GM21526 (cell line): ENCODE data around the gene PKP1.

ENCODE experiments used
- ATAC-seq: cut with Tn5 transposase; IDR thresholded peaks from one replicate; pipeline ENCODE4 v1.9.1; 2021; ENCODE audit warnings: moderate library complexity; ENCODE audit not compliant: unreplicated experiment, low FRiP score

The PKP1 gene

GRCh38 chr1:201348211-201348566, 64.9 kb downstream of the PKP1 start:
- ATAC-seq, result no peak

GRCh38 chr1:201349092-201349491, 65.8 kb downstream of the PKP1 start:
- no peak for ATAC-seq

GRCh38 chr1:201350361-201350725, 67.0 kb downstream of the PKP1 start:
- no peak for ATAC-seq

- ATAC-seq, result no peak
Measured at GRCh38 chr1:201350884-201351283, 67.6 kb downstream of the PKP1 start.

- no peak for ATAC-seq
Measured at GRCh38 chr1:201351617-201352016, 68.3 kb downstream of the PKP1 start.

GRCh38 chr1:201353186-201353940, 70.1 kb downstream of the PKP1 start:
- no peak for ATAC-seq

GRCh38 chr1:201354151-201354900, 71.0 kb downstream of the PKP1 start:
- ATAC-seq, result no peak

- ATAC-seq, result no peak
Measured at GRCh38 chr1:201354901-201355295, 71.6 kb downstream of the PKP1 start.

- ATAC-seq, result no peak
Measured at GRCh38 chr1:201355471-201355870, 72.2 kb downstream of the PKP1 start.

- no peak for ATAC-seq
Measured at GRCh38 chr1:201356236-201356635, 72.9 kb downstream of the PKP1 start.

- no peak for ATAC-seq
Measured at GRCh38 chr1:201356701-201357100, 73.4 kb downstream of the PKP1 start.

- ATAC-seq, result no peak
Measured at GRCh38 chr1:201357211-201357610, 73.9 kb downstream of the PKP1 start.

GRCh38 chr1:201357636-201358348, 74.5 kb downstream of the PKP1 start:
- ATAC-seq, result no peak

GRCh38 chr1:201358596-201358995, 75.3 kb downstream of the PKP1 start:
- no peak for ATAC-seq

- no peak for ATAC-seq
Measured at GRCh38 chr1:201359031-201359872, 75.9 kb downstream of the PKP1 start.

- ATAC-seq, result no peak
Measured at GRCh38 chr1:201359873-201360210, 76.5 kb downstream of the PKP1 start.

GRCh38 chr1:201360486-201360885, 77.2 kb downstream of the PKP1 start:
- no peak for ATAC-seq

GRCh38 chr1:201360901-201361651, 77.8 kb downstream of the PKP1 start:
- no peak for ATAC-seq

GRCh38 chr1:201361652-201362504, 78.6 kb downstream of the PKP1 start:
- ATAC-seq, result no peak
